Measurements from ENCODE around the gene ATXN1.
A peak's percentile ranks its signal among the peaks of the same experiment; 100 is the strongest.
"Not testable (repeated sequence)": the region's sequence is repeated elsewhere in the genome, so short reads cannot be mapped to it uniquely, and the experiment has no call there.

The ATXN1 gene

GRCh38 chr6:16466800-16467553 is 294.3 kb downstream of the ATXN1 start:
- no peak for DNase-seq

- no peak for DNase-seq
Observed at GRCh38 chr6:16464045-16464444, 297.2 kb downstream of the ATXN1 start.

GRCh38 chr6:16463246-16463645 is 298.0 kb downstream of the ATXN1 start:
- DNase-seq = not testable (repeated sequence)

- no peak for DNase-seq
Observed at GRCh38 chr6:16461491-16461890, 299.8 kb downstream of the ATXN1 start.

GRCh38 chr6:16459472-16459871 is 301.8 kb downstream of the ATXN1 start:
- not testable (repeated sequence) for DNase-seq

GRCh38 chr6:16452348-16452747 is 308.9 kb downstream of the ATXN1 start:
- no peak for DNase-seq

- DNase-seq = no peak
Observed at GRCh38 chr6:16450821-16451220, 310.4 kb downstream of the ATXN1 start.

GRCh38 chr6:16450285-16450684 is 311.0 kb downstream of the ATXN1 start:
- no peak for DNase-seq

GRCh38 chr6:16446273-16446672 is 315.0 kb downstream of the ATXN1 start:
- DNase-seq = no peak

- DNase-seq = no peak
Observed at GRCh38 chr6:16442031-16442430, 319.2 kb downstream of the ATXN1 start.

GRCh38 chr6:16441262-16441661 is 320.0 kb downstream of the ATXN1 start:
- DNase-seq = no peak

- no peak for DNase-seq
Observed at GRCh38 chr6:16440636-16441212, 320.5 kb downstream of the ATXN1 start.

GRCh38 chr6:16438718-16439591 is 322.3 kb downstream of the ATXN1 start:
- no peak for DNase-seq

- no peak for DNase-seq
Observed at GRCh38 chr6:16437984-16438383, 323.3 kb downstream of the ATXN1 start.

GRCh38 chr6:16437095-16437494 is 324.2 kb downstream of the ATXN1 start:
- DNase-seq = no peak

- peak; percentile 18 for DNase-seq
Observed at GRCh38 chr6:16436550-16436949, 324.7 kb downstream of the ATXN1 start.

GRCh38 chr6:16434885-16435284 is 326.4 kb downstream of the ATXN1 start:
- no peak for DNase-seq

- no peak for DNase-seq
Observed at GRCh38 chr6:16433338-16433890, 327.8 kb downstream of the ATXN1 start.

GRCh38 chr6:16432075-16433032 is 328.9 kb downstream of the ATXN1 start:
- no peak for DNase-seq

- no peak for DNase-seq
Observed at GRCh38 chr6:16431106-16431505, 330.2 kb downstream of the ATXN1 start.

- DNase-seq = no peak
Observed at GRCh38 chr6:16430391-16431089, 330.7 kb downstream of the ATXN1 start.

- no peak for DNase-seq
Observed at GRCh38 chr6:16429669-16430068, 331.6 kb downstream of the ATXN1 start.

Measured in islet precursor cell (in vitro differentiated cells).